Eye (tissue), 1 donor: ENCODE measurements around the gene SLC38A4.
"Not testable (repeated sequence)": the region's sequence is repeated elsewhere in the genome, so short reads cannot be mapped to it uniquely, and the experiment has no call there.

ENCODE experiments used
- DNase-seq: peaks from one replicate; pipeline ENCODE4 v3.0.0-alpha.2; 2015

Gene SLC38A4, protein sequence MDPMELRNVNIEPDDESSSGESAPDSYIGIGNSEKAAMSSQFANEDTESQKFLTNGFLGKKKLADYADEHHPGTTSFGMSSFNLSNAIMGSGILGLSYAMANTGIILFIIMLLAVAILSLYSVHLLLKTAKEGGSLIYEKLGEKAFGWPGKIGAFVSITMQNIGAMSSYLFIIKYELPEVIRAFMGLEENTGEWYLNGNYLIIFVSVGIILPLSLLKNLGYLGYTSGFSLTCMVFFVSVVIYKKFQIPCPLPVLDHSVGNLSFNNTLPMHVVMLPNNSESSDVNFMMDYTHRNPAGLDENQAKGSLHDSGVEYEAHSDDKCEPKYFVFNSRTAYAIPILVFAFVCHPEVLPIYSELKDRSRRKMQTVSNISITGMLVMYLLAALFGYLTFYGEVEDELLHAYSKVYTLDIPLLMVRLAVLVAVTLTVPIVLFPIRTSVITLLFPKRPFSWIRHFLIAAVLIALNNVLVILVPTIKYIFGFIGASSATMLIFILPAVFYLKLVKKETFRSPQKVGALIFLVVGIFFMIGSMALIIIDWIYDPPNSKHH

DNA sequence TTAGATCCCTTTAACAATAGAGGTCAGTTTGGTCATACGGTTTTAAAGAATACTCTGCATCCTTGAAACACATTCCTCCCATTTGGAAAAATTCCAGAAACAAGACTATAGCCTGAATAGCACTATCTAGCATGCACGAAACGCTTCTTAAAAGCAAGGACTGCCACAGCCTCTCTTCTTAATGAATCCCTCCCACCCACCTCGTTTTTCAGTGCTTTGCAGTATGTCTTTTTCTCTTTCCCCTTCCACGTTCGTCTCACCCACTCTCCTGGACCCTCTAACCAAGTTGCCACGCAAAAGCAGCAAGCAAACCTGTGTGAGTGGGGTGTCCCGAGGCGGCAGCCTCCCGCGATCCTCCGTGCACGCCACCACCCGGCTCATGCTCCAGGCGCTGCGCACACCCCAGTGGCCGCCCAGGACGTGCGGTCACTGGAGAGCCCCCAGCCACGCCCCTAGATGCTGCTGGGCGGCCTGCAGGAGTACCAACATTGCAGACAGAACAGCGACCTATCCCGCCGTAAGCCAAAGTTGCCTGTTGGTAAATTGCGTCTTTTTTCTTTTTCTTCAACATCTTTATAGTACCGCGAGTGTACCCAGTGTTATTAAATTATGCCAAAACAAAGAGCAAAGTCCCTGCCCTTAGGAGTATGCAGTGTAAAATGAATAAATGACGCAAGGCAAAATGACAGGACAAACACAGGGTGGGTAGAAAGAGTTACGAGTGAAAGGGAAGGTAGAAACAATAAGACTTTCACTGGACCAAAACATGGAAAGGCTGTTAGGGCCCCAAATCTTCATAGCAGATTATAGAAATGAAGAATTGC is at the start of gene SLC38A4:
Gene SLC38A4, minus strand, starts transcription at position 407 of the 824 bp plus-strand sequence. CDS start 32,926 bp downstream, outside the sequence.
- peak; percentile 74 for DNase-seq

DNA sequence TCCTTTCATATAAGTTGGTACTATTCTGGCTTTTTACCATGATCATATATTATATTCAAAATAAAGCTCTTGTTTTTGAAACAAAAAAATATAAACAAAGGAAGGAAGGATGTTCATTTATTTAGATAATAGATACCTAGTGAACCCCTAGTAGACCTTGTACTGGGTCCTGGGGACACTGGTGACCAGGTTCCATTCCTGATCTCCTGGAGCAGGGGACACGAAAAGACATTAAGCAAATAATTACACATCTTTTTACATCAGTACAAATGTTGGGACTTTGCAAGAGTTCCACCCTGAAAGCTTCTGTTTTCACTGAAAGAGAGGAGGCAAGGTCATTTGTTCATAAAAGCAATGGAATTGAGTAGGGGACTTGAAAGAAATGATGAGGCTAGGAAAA is 49.3 kb upstream of the SLC38A4 start:
- DNase-seq: no peak

DNA sequence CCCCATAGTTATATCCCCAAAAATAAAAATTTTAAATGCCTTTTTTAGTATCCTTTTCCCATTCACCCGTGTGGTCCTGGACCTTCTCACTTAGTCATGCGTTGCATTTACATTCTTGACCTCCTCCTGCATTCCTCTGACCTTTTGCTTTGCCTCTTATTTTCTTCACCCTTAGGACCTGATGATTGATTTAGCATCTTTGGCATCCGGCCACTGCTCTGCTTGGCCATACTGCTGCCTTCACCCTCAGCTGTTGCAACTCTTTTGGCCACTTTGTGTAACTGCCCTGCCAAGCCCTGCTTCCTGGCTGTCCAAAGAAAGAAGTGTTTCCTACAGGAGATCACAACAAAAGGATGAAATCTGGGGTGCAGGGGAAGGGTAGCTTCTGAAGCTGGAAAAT is 48.8 kb upstream of the SLC38A4 start:
- DNase-seq: no peak

DNA sequence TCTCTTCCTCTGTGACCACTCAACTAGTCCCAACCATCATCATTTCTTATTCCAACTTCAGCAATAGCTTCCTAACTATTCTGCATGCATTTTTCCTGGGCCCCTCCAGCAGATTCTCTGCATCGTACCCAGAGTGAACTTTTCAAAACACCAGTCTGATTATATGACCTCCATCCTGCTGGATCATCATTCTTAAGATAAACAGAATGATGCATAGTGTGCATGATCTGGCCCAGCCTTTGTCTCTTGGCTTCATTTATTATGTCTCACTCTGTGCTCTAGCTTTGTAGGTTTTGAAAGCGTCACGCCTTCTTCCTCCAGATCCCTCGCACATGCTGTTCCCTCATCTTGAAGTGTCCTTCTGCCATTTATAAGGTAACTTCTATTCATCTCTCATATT is 46.3 kb upstream of the SLC38A4 start:
- no peak for DNase-seq

DNA sequence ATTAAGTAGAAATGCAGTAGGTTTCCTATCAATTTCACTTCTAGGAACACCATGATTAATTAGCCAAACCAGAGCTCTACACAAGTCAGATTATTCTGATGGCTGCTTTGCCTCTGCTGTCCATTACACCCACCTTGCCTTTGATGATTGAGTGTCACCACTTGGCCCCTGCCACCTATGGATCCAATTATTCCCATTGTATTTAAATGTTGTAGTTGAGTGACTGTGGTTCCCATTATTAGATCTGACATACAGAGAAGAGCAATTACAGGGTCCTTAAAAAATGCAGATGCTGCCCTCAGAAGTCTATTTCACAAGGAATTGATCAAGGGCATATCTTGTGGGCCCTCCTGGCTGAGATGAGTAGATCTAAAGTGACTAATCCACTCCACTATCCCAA is 39.5 kb upstream of the SLC38A4 start:
- DNase-seq: no peak

DNA sequence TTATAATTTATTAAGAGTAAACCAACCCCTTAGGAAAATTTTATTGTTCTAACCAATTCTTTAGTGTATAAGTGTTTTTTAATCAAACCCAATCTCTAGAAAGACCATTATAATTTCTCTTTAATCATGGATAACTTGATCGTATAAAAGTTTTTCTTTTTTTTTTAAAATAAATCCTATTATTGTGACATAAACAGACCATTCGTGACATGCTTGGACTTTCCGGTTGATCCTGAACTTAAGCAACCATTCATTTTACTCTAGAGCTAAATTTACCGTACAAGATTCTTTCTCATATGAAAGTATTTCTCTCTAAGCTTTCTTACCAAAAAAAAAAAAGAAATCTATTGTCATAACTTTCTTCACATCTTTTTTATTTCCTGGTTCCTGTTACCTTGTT is 32.6 kb upstream of the SLC38A4 start:
- DNase-seq: no peak

DNA sequence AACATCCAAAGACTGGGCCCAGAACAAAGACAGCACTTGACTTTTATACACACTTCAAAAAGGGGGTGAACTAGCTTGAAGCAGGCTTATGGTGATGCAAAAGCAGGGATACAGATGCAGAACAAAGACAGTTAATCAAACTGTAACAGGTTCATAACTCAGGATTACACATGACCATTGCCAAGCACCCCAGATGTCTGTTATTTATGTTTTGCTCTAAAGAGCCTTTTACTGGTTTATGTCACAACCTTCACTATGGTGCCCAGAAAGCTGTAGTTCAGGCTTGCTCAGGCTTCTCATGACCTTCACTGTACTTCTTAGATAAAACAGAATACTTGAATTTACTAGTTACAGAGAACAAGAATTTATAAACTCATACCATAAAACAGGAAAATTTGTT is 31.7 kb upstream of the SLC38A4 start:
- DNase-seq: no peak

DNA sequence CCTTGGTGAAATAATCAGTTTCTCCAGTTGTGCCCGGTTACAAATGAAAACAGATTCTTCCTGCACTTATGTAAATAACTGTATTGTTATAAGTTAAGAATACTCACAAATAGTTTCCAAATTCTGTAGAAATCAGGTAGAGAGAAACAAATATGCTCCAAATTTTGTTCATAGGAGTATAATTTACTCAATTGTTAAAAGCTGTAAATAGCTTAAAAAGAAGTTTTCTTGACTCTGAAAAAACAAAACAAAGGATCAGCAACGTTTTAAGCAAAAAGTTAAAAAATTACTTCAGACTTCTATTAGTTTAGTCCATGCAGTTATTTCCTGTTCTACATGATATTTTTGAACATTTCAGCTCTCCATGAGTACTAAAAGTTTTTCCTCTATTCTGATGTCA is 30.0 kb upstream of the SLC38A4 start:
- no peak for DNase-seq

DNA sequence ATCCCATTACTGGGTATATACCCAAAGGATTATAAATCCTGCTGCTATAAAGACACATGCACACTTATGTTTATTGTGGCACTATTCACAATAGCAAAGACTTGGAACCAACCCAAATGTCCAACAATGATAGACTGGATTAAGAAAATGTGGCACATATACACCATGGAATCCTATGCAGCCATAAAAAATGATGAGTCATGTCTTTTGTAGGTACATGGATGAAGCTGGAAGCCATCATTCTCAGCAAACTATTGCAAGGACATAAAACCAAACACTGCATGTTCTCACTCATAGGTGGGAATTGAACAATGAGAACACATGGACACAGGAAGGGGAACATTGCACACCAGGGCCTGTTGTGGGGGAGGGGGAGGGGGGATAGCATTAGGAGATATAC is 28.4 kb upstream of the SLC38A4 start:
- DNase-seq: not testable (repeated sequence)

DNA sequence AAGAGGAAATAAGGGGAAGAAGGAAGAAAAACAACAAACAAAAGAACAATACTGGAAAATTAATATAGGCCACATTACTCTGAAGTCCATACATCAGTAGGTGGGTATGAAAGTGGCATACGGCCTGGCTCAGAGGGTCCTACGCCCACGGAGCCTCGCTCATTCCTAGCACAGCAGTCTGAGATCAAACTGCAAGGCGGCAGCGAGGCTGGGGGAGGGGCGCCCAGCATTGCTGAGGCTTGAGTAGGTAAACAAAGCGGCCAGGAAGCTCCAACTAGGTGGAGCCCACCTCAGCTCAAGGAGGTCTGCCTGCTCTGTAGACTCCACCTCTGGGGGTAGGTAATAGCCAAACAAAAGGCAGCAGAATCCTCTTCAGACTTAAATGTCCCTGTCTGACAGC is 23.0 kb upstream of the SLC38A4 start:
- not testable (repeated sequence) for DNase-seq

DNA sequence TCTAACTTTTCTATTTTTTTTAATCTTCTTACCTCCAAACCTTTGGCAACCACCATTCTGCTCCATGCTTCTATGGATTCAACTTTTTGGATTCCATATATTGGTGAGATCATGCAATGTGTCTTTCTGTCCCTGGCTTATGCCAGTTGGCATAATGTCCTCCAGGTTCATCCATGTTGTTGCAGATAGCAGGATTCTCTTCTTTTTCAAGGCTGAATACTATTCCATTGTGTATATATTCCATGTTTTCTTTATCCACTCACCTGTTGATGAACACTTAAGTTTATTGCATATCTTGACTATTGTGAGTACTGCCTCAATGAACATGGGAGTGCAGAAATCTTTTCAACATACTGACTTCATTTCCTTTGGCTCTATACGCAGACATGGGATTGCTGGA is 21.2 kb upstream of the SLC38A4 start:
- DNase-seq: no peak

DNA sequence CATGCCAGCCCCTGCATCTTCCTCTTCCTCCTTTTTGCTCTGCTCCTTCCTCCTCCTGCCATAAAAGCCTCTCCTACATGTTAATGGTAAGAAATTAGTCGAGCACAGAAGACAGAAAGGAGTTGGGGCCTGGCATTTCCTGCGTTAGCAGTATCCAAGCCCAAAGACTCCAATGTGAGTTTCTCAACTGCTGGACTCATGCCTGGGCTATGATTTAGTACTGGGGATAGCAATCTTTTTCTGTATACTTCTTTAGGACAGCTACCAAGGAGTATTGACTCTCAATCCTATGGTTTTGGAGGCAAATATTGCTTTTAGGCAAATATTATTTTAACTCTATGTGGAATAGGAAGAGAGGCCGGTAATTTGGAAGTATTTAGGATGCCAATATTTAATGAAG is 18.0 kb upstream of the SLC38A4 start:
- no peak for DNase-seq

DNA sequence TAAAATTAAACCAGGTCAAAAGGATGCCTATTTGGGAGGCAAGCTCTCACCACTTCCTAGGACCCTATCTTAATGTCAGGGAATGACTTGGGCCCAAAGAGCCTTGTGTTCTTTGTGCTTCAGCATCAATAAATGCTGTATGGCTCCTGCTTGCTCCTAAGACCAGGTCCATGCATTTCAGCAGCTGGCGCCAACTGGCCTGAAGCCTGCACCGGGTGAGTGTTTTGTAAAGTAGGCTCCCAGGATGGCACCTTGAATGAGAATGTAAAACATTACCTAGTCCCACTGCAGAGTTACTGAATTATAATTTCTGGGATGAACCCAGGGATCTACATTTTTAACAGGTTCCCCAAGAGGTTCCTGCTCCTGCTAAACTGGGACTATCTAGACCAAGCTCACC is 16.1 kb upstream of the SLC38A4 start:
- no peak for DNase-seq

DNA sequence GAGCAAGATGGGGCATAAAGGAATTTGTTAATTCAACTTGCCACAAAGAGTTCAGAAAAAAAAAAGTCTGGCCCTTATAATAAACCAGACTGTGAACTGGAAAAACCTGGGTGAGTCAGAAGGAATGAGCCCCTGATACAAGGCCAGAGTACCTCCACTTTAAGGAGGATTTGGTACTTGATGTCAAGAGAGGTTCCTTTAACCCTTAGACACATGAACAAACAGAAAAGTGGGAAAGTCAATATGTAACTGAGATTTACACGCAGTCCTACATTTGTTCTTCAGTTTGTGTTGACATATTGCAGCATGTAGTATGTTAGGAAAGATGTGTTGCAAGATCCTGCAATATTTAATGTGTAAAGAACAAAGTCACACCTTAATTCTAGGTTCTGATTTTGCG is 14.2 kb upstream of the SLC38A4 start:
- DNase-seq: no peak

DNA sequence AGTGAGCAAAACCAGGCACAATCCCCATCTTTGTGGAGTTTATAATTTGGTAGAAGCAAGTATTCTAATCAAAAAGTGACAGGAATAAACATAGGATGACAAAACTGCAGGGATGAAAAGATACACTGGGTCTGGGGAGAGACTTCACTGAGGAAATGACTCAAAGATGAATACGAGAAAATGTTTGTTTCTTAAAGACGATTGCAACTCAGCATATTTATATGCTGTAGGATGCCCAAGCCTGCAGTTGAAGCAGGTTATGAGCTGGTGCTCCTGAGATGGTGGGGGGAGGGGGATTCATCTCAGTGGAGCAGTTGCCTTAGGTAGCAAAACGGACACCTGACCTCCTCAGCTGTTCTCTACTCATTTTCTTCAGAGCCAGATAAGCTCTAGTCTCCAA is 13.4 kb upstream of the SLC38A4 start:
- DNase-seq: no peak

DNA sequence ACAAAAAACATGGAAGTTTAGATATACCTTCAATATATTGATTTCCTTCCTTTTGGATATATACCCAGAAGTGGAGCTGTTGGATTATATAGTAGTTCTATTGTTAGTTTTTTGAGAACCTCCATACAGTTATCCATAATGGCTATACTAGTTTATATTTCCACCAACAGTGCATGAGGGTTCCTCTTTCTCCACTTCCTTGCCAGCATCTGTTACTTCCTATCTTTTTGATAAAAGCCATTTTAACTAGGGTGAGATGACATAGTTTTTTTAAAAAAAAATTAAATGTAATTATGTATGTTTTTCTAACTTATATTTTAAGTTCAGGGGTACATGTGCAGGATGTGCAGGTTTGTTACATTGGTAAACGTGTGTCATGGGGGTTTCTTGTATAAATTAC is 10.0 kb upstream of the SLC38A4 start:
- DNase-seq: no peak

DNA sequence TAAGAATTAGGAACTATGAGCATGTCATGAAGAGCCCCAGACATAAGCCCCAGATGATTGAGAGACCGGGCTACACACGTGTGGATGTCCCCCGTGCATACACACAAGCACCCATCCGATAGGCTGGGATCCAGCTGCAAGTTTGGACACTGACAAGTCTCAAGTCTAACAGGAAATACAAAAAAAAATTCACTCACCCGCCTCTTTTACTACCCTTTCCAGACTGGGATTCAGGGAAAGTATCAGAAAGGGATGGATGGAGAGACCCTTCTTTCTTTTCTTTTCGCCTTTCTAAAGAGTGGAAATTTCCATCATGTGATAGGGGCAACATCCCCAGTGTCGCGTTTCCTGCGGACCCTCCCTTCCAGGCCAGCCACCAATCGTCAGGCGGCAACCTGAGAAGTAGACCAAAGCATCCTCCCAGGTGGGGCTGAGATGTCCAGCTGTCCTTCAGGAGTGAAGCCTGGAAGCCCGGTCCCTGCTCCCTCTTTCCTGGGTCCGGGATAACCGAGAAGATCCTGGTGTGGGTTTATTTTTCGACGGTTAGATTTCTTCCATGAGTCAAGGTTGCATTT is 6.4 kb upstream of the SLC38A4 start:
- DNase-seq: peak; percentile 63

DNA sequence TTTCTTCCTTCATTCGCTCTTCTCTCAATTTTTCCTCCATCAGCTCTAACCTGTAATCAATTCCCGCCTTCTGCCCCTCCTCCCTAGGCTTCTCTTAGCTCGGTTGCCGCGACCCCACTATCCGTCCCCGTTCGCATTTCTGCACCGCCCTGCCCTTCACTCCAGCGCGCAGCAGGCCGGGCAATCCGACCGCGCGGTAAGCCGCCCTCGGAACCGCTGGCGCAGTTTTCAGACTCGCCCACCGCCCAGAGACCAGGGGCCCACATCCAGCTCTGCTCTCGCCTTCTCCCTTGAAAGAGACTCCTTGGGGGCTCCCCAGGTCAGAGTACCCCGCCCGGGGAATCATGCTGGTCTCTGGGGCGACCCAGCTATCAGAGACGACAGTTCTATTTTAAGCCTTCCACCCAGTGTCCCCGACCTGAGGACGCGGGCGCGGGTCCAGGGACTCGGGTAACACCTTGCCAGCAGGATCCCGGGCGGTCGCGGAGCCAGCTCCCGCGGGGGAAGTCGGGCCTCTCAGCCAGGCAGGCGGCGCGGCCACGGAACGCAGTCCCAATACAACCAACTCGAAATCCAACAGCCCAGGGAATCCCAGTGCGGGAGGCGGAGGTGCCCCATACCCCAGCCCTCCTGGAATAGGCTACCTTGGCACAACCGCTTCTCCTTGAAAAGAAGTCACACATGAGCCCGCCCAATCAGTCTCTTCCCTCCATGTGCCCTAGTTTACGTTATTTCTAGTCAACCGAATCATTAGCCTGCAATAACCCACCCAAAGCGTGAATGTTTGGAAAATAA is 5.7 kb upstream of the SLC38A4 start:
- DNase-seq: peak; percentile 73

DNA sequence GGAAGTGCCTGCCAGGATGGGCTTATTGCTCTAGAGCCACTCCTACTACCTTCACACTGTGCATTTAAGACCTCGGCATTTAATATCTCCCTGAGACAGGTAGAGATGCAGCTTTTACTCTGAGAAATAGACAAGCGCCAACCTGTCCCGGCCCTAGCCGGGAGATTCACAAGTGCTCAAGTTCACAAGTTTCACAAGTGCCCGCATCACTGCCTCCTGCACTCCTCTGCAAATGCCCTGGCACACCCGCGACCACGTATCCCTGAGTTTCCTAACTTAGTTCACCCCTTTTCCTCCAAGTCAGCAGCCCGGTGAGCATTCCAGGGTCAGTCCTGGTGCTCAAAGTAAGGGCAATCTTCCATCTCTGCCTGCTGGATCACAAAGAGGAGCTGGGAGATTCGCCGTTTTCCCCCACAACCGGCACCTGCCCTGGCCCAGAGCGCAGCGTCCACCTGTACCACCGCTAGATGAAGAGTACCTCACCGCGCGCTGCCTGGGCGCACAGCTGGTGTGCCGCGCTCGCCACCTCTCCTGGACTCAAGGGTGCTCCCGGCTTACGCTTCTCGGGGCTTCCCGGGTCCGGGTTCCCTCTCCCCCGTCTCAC is 5.0 kb upstream of the SLC38A4 start:
- DNase-seq: no peak

DNA sequence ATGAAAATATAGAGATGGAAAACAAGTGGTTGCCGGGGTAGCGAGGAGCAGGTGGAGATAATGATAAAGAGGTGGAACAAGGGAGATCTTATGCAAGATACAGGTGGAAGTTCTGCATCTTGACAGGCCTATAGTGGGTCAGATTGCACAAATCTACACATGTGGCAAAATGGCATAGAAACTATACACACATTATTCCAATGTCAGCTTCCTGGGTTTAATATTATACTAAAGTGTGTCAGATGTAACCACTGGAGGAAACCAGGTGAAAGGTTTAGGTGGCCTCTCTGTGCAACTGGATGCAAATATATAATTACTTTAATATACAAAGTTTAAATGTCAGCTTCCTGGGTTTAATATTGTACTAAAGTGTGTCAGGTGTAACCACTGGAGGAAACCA is 1.1 kb downstream of the SLC38A4 start:
- no peak for DNase-seq

DNA sequence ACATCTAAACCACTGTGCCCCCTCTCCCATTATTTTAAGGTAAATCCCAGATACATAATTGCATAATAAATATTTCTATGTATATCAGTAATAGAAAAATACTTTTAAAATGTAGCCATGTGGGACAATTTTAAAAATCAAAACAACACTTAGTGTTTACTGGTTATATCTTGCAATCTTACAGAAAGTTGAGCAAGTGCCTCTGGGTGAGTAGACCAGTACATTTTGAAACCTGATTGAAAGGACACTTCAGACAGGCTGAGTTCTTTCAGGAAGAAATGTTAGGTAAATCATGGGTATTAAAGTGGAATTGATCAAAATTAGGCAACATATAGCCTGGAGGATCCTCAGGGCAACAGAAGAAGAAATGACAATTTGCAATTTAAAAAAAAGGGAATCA is 7.2 kb downstream of the SLC38A4 start:
- DNase-seq: no peak

DNA sequence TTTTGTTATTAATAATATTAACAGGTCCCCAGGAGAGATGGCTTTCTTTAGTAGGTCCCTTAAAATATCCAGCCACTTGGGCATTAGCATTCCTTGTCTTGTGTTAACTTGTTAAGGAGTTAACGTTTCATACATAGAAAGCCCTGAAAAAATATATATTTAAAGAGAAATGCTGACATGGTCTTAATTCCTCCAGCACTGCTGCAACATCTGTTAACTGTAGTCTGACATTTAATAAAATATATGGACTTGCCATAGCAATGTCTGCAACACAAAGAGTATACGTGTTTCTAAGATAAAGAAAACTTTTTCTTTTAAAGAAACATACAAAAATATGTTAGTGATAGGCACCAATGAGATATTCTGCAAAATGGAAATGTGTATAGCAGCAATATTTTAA is 10.0 kb downstream of the SLC38A4 start:
- no peak for DNase-seq
